A673 (cell line): ENCODE results near the gene SIGLEC6. TPM values are rescaled to one million over a fixed set of nuclear protein-coding genes. Genes with fewer than 3 reads are reported as not detected.

Experiments
- BruUV-seq: library from RNA; stranded (reverse); fragments of 400-500 nt; replicated peaks from 2 replicates; lab custom pipeline; 2021; lab: Mats Ljungman, UMichigan
- CTCF ChIA-PET: fragments of 300-600 bp; sonication (Branson Sonifier 250); formaldehyde crosslinking; loops from one replicate; lab custom pipeline; 2022; ENCODE audit warnings: antibody characterized with exemption; lab: Charles Lee
- POLR2A ChIA-PET: fragments of 300-600 bp; sonication (Branson Sonifier 250); formaldehyde crosslinking; loops from one replicate; lab custom pipeline; 2022; ENCODE audit warnings: antibody characterized with exemption; ENCODE audit not compliant: low non-redundant PET; lab: Charles Lee
- DNase-seq: peaks from one replicate; pipeline ENCODE4 v3.0.0-alpha.2; 2015; ENCODE audit warnings: low spot score
- H3K27ac ChIP-seq: fragments of 200-600 bp; sonication (generic); 2 replicates; pipeline ENCODE4 v1.5.1; 2016; ENCODE audit warnings: mixed run types, low read depth, mild to moderate bottlenecking, mixed read lengths, antibody characterized with exemption, low read length; ENCODE audit not compliant: poor library complexity, severe bottlenecking
- H3K27me3 ChIP-seq: fragments of 200-600 bp; sonication (generic); replicated peaks from 2 replicates; pipeline ENCODE4 v1.6.1; 2017; ENCODE audit warnings: mixed run types, low read depth, mild to moderate bottlenecking, mixed read lengths, antibody characterized with exemption, low read length; ENCODE audit not compliant: insufficient read depth, poor library complexity
- H3K36me3 ChIP-seq: fragments of 200-600 bp; sonication (generic); 2 replicates; pipeline ENCODE4 v1.6.1; 2016; ENCODE audit warnings: mixed run types, mild to moderate bottlenecking, mixed read lengths, antibody characterized with exemption, low read length; ENCODE audit not compliant: insufficient read depth, poor library complexity, severe bottlenecking
- H3K4me1 ChIP-seq: fragments of 200-600 bp; sonication (generic); 2 replicates; pipeline ENCODE4 v1.6.1; 2017; ENCODE audit warnings: mixed run types, mild to moderate bottlenecking, mixed read lengths, antibody characterized with exemption, low read length; ENCODE audit not compliant: insufficient read depth, poor library complexity, severe bottlenecking
- H3K4me3 ChIP-seq: fragments of 200-600 bp; sonication (generic); 2 replicates; pipeline ENCODE4 v1.5.1; 2016; ENCODE audit warnings: low read depth, mixed run types, mild to moderate bottlenecking, mixed read lengths, low read length; ENCODE audit not compliant: poor library complexity, severe bottlenecking
- H3K9me3 ChIP-seq: fragments of 200-600 bp; sonication (generic); 2 replicates; pipeline ENCODE4 v1.6.1; 2016; ENCODE audit warnings: mixed run types, low read depth, mild to moderate bottlenecking, mixed read lengths, antibody characterized with exemption, low read length; ENCODE audit not compliant: poor library complexity, severe bottlenecking
- CTCF ChIP-seq: fragments of 300-800, 200-600 bp; sonication (generic); conservative IDR thresholded peaks from 2 replicates; pipeline ENCODE4 v1.5.1; 2017; ENCODE audit warnings: low read depth, mild to moderate bottlenecking, antibody characterized with exemption, low read length, moderate library complexity, mixed read lengths
- EZH2 ChIP-seq: fragments of 200-600 bp; sonication (generic); IDR thresholded peaks from 2 replicates; pipeline ENCODE4 v1.6.1; 2017; ENCODE audit warnings: borderline replicate concordance, low read depth, mild to moderate bottlenecking, mixed read lengths, antibody characterized with exemption, low read length; ENCODE audit not compliant: poor library complexity, severe bottlenecking
- intact Hi-C: fragments of 100-400 bp; cut with micrococcal nuclease; formaldehyde crosslinking; loops from one replicate; pipeline ENCODE4 v1.10.0; 2022; ENCODE audit not compliant: unreplicated experiment
- total RNA-seq: library from RNA; stranded (reverse); gene quantifications from 2 replicates; pipeline ENCODE4 v1.2.3, GENCODE V29; 2021

SIGLEC6 gene
- total RNA-seq, 1 experiment from 2014 or later, result not detected

GRCh38 chr19:51539821-51540366, 8.4 kb upstream of the SIGLEC6 start:
- no peak overlapping the region for H3K27ac ChIP-seq
- H3K4me1 ChIP-seq, result no peaks in the 10 kb centered on the region
- intact Hi-C loops, result no loop called here
- no peaks in the 10 kb centered on the region for H3K36me3 ChIP-seq
- POLR2A ChIA-PET, result no interaction called here
- DNase-seq, result no peak
- H3K9me3 ChIP-seq, result no peaks in the 10 kb centered on the region
- TF ChIP-seq EZH2 (no peak), CTCF (no peak)
- peaks cover 81% of the 10 kb centered on the region for H3K27me3 ChIP-seq
- BruUV-seq, result no TSS peak
- CTCF ChIA-PET, result no interaction called here
- H3K4me3 ChIP-seq, result no peak overlapping the region

GRCh38 chr19:51535535-51535934, 4.1 kb upstream of the SIGLEC6 start:
- H3K4me1 ChIP-seq, result no peaks in the 10 kb centered on the region
- no peak for DNase-seq
- no TSS peak for BruUV-seq
- no peak overlapping the region for H3K4me3 ChIP-seq
- ChIA-PET POLR2A (no interaction called here), CTCF (interaction anchor here (0.6 kb wide), 1 partner anchor 16 kb away, joined by 6 read pairs; no protein-coding TSS in a partner anchor)
- H3K36me3 ChIP-seq, result no peaks in the 10 kb centered on the region
- intact Hi-C loops, result no loop called here
- H3K27ac ChIP-seq, result no peak overlapping the region
- peaks cover 95% of the 10 kb centered on the region for H3K27me3 ChIP-seq
- TF ChIP-seq CTCF (no peak), EZH2 (no peak)
- H3K9me3 ChIP-seq, result no peaks in the 10 kb centered on the region

GRCh38 chr19:51530616-51531015, 854 bp downstream of the SIGLEC6 start:
- Histone ChIP-seq H3K27me3 (peaks cover 90% of the 10 kb centered on the region), H3K4me3 (no peak overlapping the region), H3K9me3 (no peaks in the 10 kb centered on the region), H3K36me3 (no peaks in the 10 kb centered on the region), H3K27ac (no peak overlapping the region), H3K4me1 (no peaks in the 10 kb centered on the region)
- CTCF ChIA-PET, result no interaction called here
- POLR2A ChIA-PET, result no interaction called here
- BruUV-seq, result no TSS peak
- TF ChIP-seq EZH2, result no peak
- no peak for TF ChIP-seq CTCF
- intact Hi-C loops, result no loop called here
- no peak for DNase-seq
